ENCODE results near the gene PEAK1.

GRCh38 chr15:77145370-77145769 is 274.5 kb downstream of the PEAK1 start:
- TF ChIP-seq CTCF (conservative IDR thresholded peaks at IDR 0.05; ENCODE audit: low read depth in 2 of 2) (no peak), EZH2 (IDR thresholded peaks at IDR 0.05; ENCODE audit: low read depth, unreplicated experiment) (no peak), REST (IDR thresholded peaks at IDR 0.05; ENCODE audit: unreplicated experiment) (no peak), POLR2AphosphoS5 (IDR thresholded peaks at IDR 0.05; ENCODE audit: low read depth) (no peak), ETS1 (IDR thresholded peaks at IDR 0.05) (no peak), CREB1 (CRISPR knock-in tag; IDR thresholded peaks at IDR 0.05; ENCODE audit: low read depth) (no peak), EZH2phosphoT487 (IDR thresholded peaks at IDR 0.05; ENCODE audit: unreplicated experiment) (no peak), ZNF331 (CRISPR knock-in tag; IDR thresholded peaks at IDR 0.05; ENCODE audit: low read depth) (no peak), ZNF462 (CRISPR knock-in tag; IDR thresholded peaks at IDR 0.05) (no peak), ZNF114 (CRISPR knock-in tag; IDR thresholded peaks at IDR 0.05) (no peak), JUNB (IDR thresholded peaks at IDR 0.05; ENCODE audit: unreplicated experiment) (no peak), NANOG (IDR thresholded peaks at IDR 0.05; ENCODE audit: borderline replicate concordance) (no peak), STAT1 (IDR thresholded peaks at IDR 0.05; ENCODE audit: unreplicated experiment) (no peak)
